Measurements from ENCODE around the gene A4GNT.
"Not testable (repeated sequence)": the region's sequence is repeated elsewhere in the genome, so short reads cannot be mapped to it uniquely, and the experiment has no call there.

Gene A4GNT

DNA sequence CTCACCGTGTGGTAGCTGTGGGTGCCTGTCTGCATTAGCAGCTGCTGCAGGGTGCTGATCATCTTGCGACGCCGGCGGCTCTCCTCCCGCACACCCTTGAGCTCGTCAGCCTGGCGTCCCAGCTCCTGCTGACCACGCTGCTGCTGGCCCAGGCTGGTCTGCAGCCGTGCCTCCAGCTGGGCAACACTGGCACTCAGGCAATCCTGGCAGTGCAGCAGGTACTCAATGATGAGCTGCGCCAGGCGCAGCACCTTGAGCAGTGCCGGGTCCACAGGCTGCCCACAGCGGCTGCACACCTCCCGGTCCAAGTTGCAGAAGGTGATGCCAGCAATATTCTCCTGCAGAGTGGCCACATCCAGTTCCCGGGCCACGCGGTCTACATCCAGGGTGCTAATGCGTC lies 28.7 kb downstream of the A4GNT start:
- no peak overlapping the region for H3K4me3 ChIP-seq (ENCODE audit: low read depth, low read length)
- TF ChIP-seq MYC (IDR thresholded peaks at IDR 0.05; ENCODE audit: low read depth, low read length): no peak
- no peak for TF ChIP-seq POLR2A (IDR thresholded peaks at IDR 0.05; ENCODE audit: extremely low read depth, insufficient read length)
- TF ChIP-seq, protein P1, sequence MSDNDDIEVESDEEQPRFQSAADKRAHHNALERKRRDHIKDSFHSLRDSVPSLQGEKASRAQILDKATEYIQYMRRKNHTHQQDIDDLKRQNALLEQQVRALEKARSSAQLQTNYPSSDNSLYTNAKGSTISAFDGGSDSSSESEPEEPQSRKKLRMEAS (IDR thresholded peaks at IDR 0.05; ENCODE audit: low read depth, low read length): no peak
- TF ChIP-seq, protein P2, sequence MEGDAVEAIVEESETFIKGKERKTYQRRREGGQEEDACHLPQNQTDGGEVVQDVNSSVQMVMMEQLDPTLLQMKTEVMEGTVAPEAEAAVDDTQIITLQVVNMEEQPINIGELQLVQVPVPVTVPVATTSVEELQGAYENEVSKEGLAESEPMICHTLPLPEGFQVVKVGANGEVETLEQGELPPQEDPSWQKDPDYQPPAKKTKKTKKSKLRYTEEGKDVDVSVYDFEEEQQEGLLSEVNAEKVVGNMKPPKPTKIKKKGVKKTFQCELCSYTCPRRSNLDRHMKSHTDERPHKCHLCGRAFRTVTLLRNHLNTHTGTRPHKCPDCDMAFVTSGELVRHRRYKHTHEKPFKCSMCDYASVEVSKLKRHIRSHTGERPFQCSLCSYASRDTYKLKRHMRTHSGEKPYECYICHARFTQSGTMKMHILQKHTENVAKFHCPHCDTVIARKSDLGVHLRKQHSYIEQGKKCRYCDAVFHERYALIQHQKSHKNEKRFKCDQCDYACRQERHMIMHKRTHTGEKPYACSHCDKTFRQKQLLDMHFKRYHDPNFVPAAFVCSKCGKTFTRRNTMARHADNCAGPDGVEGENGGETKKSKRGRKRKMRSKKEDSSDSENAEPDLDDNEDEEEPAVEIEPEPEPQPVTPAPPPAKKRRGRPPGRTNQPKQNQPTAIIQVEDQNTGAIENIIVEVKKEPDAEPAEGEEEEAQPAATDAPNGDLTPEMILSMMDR (IDR thresholded peaks at IDR 0.05; ENCODE audit: low read depth, low read length): no peak
- no peak for DNase-seq (ENCODE audit: low read depth)

DNA sequence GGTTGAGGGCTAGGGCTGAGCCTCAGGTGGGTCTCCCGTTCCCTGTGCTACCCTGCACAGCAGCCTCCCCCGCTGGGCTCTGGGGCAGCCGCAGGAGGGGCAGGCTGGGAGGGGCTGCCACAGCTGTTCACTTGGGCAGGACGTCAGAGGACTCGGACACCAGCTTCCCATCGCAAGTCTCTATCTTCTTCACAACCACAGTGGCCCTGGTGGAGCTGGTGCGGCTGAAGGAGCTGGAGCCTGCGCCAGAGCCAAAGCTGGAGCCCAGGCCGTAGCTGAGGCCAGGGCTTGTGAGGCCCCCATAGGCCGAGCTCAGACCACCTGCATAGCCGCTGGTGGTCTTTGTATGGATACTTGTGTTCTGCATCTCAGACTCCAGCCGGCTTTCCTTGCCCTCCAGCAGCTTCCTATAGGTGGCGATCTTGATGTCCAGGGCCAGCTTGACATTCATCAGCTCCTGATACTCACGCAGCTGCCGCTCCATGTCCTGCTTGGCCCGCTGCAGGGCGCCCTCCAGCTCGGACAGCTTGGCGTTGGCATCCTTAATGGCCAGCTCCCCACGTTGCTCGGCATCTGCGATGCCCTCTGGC lies 30.7 kb downstream of the A4GNT start:
- H3K4me3 ChIP-seq (ENCODE audit: low read depth, low read length): not testable (repeated sequence)
- TF ChIP-seq, protein P2 (IDR thresholded peaks at IDR 0.05; ENCODE audit: low read depth, low read length): peak; percentile 44
- peak; percentile 21 for DNase-seq (ENCODE audit: low read depth)

DNA sequence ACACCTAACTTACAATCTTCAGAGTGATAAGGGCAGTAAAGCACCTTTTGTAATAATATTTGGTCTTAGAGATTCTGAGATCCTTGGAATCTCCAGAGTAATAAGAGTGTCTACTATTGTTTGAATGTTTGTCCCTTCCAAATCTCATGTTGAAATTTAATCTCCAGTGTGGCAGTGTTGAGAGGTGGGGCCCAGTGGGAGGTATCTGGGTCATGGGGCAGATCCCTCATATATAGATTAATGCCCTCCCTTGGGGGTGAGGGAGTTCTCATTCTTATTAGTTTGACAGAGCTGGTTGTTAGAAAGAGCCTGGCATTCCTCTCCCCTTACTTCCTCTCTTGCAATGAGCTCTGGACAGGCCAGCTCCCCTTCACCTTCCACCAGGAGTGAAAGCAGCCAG lies 32.8 kb downstream of the A4GNT start:
- DNase-seq (ENCODE audit: low read depth): no peak
- no peak overlapping the region for H3K4me3 ChIP-seq (ENCODE audit: low read depth, low read length)
- TF ChIP-seq POLR2A (IDR thresholded peaks at IDR 0.05; ENCODE audit: extremely low read depth, insufficient read length): no peak
- TF ChIP-seq, protein P2 (IDR thresholded peaks at IDR 0.05; ENCODE audit: low read depth, low read length): no peak
- TF ChIP-seq MYC (IDR thresholded peaks at IDR 0.05; ENCODE audit: low read depth, low read length): no peak
- TF ChIP-seq, protein P1 (IDR thresholded peaks at IDR 0.05; ENCODE audit: low read depth, low read length): no peak

DNA sequence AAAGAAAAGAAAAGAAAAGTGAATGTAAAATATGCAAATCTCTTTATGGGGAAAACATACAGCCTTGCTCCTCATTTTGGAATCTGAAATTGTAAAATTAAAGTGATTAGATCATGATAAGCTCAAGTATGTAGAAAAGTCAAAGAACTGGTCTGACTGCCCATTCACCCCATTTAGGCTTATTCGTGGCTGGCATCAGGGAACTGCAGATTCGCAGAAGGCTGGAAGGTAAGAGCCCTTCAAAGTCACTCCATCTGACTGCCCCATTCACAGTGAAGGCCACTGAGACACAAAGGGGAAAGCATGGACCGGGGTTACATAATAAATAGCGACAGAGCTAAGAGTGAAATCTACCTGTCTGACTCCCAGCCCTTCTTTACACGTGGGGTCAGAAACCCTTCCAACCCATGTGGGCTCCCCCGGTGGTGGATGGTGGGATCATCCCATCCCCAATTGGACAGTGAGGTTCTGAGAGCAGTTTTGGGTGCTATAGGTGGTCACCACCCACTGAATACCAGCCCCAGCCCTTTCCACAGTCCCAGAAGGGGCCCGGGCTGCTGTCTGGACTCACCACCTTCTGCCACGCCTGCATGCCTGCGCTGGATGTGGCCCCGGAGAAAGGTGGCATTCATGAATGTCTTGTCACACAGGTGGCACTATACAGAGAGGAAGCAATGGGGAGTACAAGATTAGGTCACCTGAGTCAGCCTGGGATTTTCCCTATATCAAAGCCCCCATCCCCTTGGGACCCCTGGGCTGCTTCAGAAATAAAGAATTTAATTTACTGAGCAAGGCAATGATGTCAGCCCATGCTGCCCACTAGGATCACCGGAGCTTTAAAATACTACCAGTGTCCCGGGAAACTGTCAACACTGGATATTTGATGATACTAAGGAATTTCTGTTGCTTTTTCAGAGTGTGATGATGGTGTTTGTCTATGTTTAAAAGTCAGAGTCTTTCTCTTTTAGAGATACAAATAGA lies 34.7 kb downstream of the A4GNT start:
- H3K4me3 ChIP-seq (ENCODE audit: low read depth, low read length): no peak overlapping the region
- TF ChIP-seq, protein P2 (IDR thresholded peaks at IDR 0.05; ENCODE audit: low read depth, low read length): peak; percentile 54
- TF ChIP-seq, protein P1 (IDR thresholded peaks at IDR 0.05; ENCODE audit: low read depth, low read length): 0 out of 2 replicates have a peak, but pooled peaks have one; percentile 15
- no peak for TF ChIP-seq MYC (IDR thresholded peaks at IDR 0.05; ENCODE audit: low read depth, low read length)
- DNase-seq (ENCODE audit: low read depth): peak; percentile 11

DNA sequence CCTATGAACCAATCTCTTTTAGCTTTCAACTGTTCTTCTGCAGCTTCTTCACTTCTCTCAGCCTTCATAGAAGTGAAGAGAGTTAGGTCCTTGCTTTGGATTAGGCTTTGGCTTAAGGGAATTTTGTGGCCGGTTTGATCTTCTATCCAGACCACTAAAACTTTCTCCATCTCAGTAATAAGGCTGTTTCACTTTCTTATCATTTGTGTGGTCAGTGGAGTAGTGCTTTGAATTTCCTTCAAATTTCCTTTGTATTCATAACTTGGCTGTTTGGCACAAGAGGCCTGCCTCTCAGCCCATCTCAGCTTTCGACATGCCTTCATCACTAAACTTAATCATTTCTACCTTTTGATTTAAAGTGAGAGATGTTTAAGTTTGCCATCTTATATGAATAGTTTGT lies 38.5 kb downstream of the A4GNT start:
- H3K4me3 ChIP-seq (ENCODE audit: low read depth, low read length): no peak overlapping the region
- DNase-seq (ENCODE audit: low read depth): no peak
- TF ChIP-seq, protein P1 (IDR thresholded peaks at IDR 0.05; ENCODE audit: low read depth, low read length): no peak
- TF ChIP-seq MYC (IDR thresholded peaks at IDR 0.05; ENCODE audit: low read depth, low read length) (no peak), POLR2A (IDR thresholded peaks at IDR 0.05; ENCODE audit: extremely low read depth, insufficient read length) (no peak)
- TF ChIP-seq, protein P2 (IDR thresholded peaks at IDR 0.05; ENCODE audit: low read depth, low read length): no peak
